Activated CD4-positive, CD25-positive, alpha-beta regulatory T cell treated with anti-CD3 and anti-CD28 coated beads, Interleukin-2, amount 50 U/mL, for 72 hours (primary cell): ENCODE data around the gene SLC6A17.

ENCODE experiments used
- DNase-seq: peaks from one replicate; pipeline ENCODE4 v3.0.0; 2021

SLC6A17 gene

GRCh38 chr1:110224240-110224995 lies 74.1 kb downstream of the SLC6A17 start:
- DNase-seq = no peak

- no peak for DNase-seq
These were observed 74.9 kb downstream of the SLC6A17 start for GRCh38 chr1:110225212-110225611.

GRCh38 chr1:110225756-110226404 lies 75.6 kb downstream of the SLC6A17 start:
- no peak for DNase-seq

GRCh38 chr1:110227774-110228173 lies 77.5 kb downstream of the SLC6A17 start:
- no peak for DNase-seq

- DNase-seq = no peak
These were observed 78.1 kb downstream of the SLC6A17 start for GRCh38 chr1:110228381-110228780.

- no peak for DNase-seq
These were observed 78.6 kb downstream of the SLC6A17 start for GRCh38 chr1:110228869-110229268.

GRCh38 chr1:110229348-110230001 lies 79.2 kb downstream of the SLC6A17 start:
- DNase-seq = no peak

GRCh38 chr1:110230381-110231199 lies 80.3 kb downstream of the SLC6A17 start:
- DNase-seq = no peak

GRCh38 chr1:110233861-110234260 lies 83.6 kb downstream of the SLC6A17 start:
- no peak for DNase-seq

GRCh38 chr1:110234691-110235090 lies 84.4 kb downstream of the SLC6A17 start:
- DNase-seq = no peak

- no peak for DNase-seq
These were observed 85.0 kb downstream of the SLC6A17 start for GRCh38 chr1:110235181-110235833.

GRCh38 chr1:110235834-110236682 lies 85.8 kb downstream of the SLC6A17 start:
- no peak for DNase-seq

GRCh38 chr1:110237386-110238152 lies 87.3 kb downstream of the SLC6A17 start:
- no peak for DNase-seq

GRCh38 chr1:110239441-110240430 lies 89.4 kb downstream of the SLC6A17 start:
- no peak for DNase-seq

GRCh38 chr1:110240476-110241210 lies 90.3 kb downstream of the SLC6A17 start:
- no peak for DNase-seq

- no peak for DNase-seq
These were observed 91.2 kb downstream of the SLC6A17 start for GRCh38 chr1:110241516-110241915.

- no peak for DNase-seq
These were observed 91.8 kb downstream of the SLC6A17 start for GRCh38 chr1:110242062-110242461.

- DNase-seq = no peak
These were observed 92.4 kb downstream of the SLC6A17 start for GRCh38 chr1:110242731-110243130.

GRCh38 chr1:110243146-110243545 lies 92.9 kb downstream of the SLC6A17 start:
- no peak for DNase-seq
